ENCODE data around the gene NR4A3.

The NR4A3 gene

GRCh38 chr9:99873531-99873930, 51.8 kb downstream of the NR4A3 start:
- no peak overlapping the region for H3K4me2 ChIP-seq (ENCODE audit: low read depth, low read length, poor library complexity, severe bottlenecking)
- no peaks in the 10 kb centered on the region for H3K9me2 ChIP-seq (replicated peaks; ENCODE audit: low read depth, low read length)
- no peaks in the 10 kb centered on the region for H4K20me1 ChIP-seq (ENCODE audit: insufficient read depth, low read length, poor library complexity, severe bottlenecking)
- no peaks in the 10 kb centered on the region for H3K27me3 ChIP-seq (ENCODE audit: insufficient read depth, low read length, poor library complexity, severe bottlenecking)
- no peaks in the 10 kb centered on the region for H3K9me3 ChIP-seq (ENCODE audit: insufficient read depth, low read depth, low read length)
- no peaks in the 10 kb centered on the region for H3K36me3 ChIP-seq (ENCODE audit: insufficient read depth, low read length)
- no peaks in the 10 kb centered on the region for H3K79me2 ChIP-seq (ENCODE audit: insufficient read depth, low read length)
- peaks cover 9% of the 10 kb centered on the region for H3K4me1 ChIP-seq (ENCODE audit: insufficient read depth, low read length, poor library complexity, severe bottlenecking)
- no peak overlapping the region for H2AFZ ChIP-seq (ENCODE audit: low read length)
- TF ChIP-seq EZH2phosphoT487 (IDR thresholded peaks at IDR 0.05; ENCODE audit: borderline replicate concordance) (no peak), CTCF (conservative IDR thresholded peaks at IDR 0.05; ENCODE audit: low read length) (no peak)
- no peak overlapping the region for H3K4me3 ChIP-seq (ENCODE audit: low read length, poor library complexity, severe bottlenecking)
- no peaks in the 10 kb centered on the region for H3F3A ChIP-seq (ENCODE audit: low read depth)
- no peak overlapping the region for H3K9ac ChIP-seq (ENCODE audit: low read depth, low read length, poor library complexity, severe bottlenecking)

GRCh38 chr9:99873943-99874584, 52.4 kb downstream of the NR4A3 start:
- Histone ChIP-seq H3K4me3 (ENCODE audit: low read length, poor library complexity, severe bottlenecking) (no peak overlapping the region), H3K79me2 (ENCODE audit: insufficient read depth, low read length) (no peaks in the 10 kb centered on the region), H3F3A (ENCODE audit: low read depth) (no peaks in the 10 kb centered on the region), H3K9me2 (replicated peaks; ENCODE audit: low read depth, low read length) (no peaks in the 10 kb centered on the region), H3K27me3 (ENCODE audit: insufficient read depth, low read length, poor library complexity, severe bottlenecking) (no peaks in the 10 kb centered on the region), H3K36me3 (ENCODE audit: insufficient read depth, low read length) (no peaks in the 10 kb centered on the region), H3K9ac (ENCODE audit: low read depth, low read length, poor library complexity, severe bottlenecking) (no peak overlapping the region), H4K20me1 (ENCODE audit: insufficient read depth, low read length, poor library complexity, severe bottlenecking) (no peaks in the 10 kb centered on the region), H3K9me3 (ENCODE audit: insufficient read depth, low read depth, low read length) (no peaks in the 10 kb centered on the region), H2AFZ (ENCODE audit: low read length) (no peak overlapping the region), H3K4me2 (ENCODE audit: low read depth, low read length, poor library complexity, severe bottlenecking) (no peak overlapping the region), H3K4me1 (ENCODE audit: insufficient read depth, low read length, poor library complexity, severe bottlenecking) (peaks cover 3% of the 10 kb centered on the region)
- TF ChIP-seq EZH2phosphoT487 (IDR thresholded peaks at IDR 0.05; ENCODE audit: borderline replicate concordance), result no peak
- TF ChIP-seq CTCF (conservative IDR thresholded peaks at IDR 0.05; ENCODE audit: low read length), result no peak

- Histone ChIP-seq H4K20me1 (ENCODE audit: insufficient read depth, low read length, poor library complexity, severe bottlenecking) (no peaks in the 10 kb centered on the region), H3K27me3 (ENCODE audit: insufficient read depth, low read length, poor library complexity, severe bottlenecking) (no peaks in the 10 kb centered on the region), H3K9me2 (replicated peaks; ENCODE audit: low read depth, low read length) (no peaks in the 10 kb centered on the region), H3K4me1 (ENCODE audit: insufficient read depth, low read length, poor library complexity, severe bottlenecking) (no peaks in the 10 kb centered on the region), H3K4me2 (ENCODE audit: low read depth, low read length, poor library complexity, severe bottlenecking) (no peak overlapping the region), H3F3A (ENCODE audit: low read depth) (no peaks in the 10 kb centered on the region), H3K79me2 (ENCODE audit: insufficient read depth, low read length) (no peaks in the 10 kb centered on the region), H3K4me3 (ENCODE audit: low read length, poor library complexity, severe bottlenecking) (no peak overlapping the region), H2AFZ (ENCODE audit: low read length) (no peak overlapping the region), H3K9ac (ENCODE audit: low read depth, low read length, poor library complexity, severe bottlenecking) (no peak overlapping the region), H3K9me3 (ENCODE audit: insufficient read depth, low read depth, low read length) (no peaks in the 10 kb centered on the region), H3K36me3 (ENCODE audit: insufficient read depth, low read length) (no peaks in the 10 kb centered on the region)
- no peak for TF ChIP-seq CTCF (conservative IDR thresholded peaks at IDR 0.05; ENCODE audit: low read length)
- TF ChIP-seq EZH2phosphoT487 (IDR thresholded peaks at IDR 0.05; ENCODE audit: borderline replicate concordance), result no peak
Measured at GRCh38 chr9:99876190-99876589, 54.5 kb downstream of the NR4A3 start.

Measured in Loucy (cell line).